ENCODE results near the gene LRP5. TPM values are rescaled to one million over a fixed set of nuclear protein-coding genes. Genes with fewer than 3 reads are reported as not detected.

LRP5 gene
- total RNA-seq, 1 donor from 2014 or later, result 17.4 TPM

DNA sequence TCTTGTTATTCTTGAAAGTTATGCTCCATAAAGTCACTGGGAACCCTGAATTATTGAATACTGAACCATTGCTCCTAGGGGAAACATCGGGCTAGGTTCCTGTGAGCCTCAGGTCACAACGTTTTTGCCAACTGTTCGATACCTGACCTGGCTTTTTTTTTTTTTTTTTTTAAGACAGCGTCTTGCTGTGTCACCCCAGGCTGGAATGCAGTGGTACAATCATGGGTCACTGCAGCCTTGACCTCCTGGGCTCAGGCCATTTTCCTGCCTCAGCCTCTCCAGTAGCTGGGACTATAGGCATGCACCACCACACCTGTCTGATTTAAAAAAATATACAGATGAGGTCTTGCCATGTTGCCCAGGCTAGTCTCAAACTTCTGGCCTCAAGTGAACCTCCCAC, 22.5 kb downstream of the LRP5 start:
- Mint-ChIP-seq H3K36me3 (ENCODE audit: unreplicated experiment) (no peaks in the 10 kb centered on the region), H3K27me3 (ENCODE audit: unreplicated experiment) (peaks cover 4% of the 10 kb centered on the region), H3K4me1 (ENCODE audit: low read depth, unreplicated experiment) (peaks cover 15% of the 10 kb centered on the region), H3K4me3 (ENCODE audit: unreplicated experiment) (no peak overlapping the region), H3K9me3 (ENCODE audit: unreplicated experiment) (no peaks in the 10 kb centered on the region), H3K27ac (ENCODE audit: unreplicated experiment) (no peak overlapping the region)
- TF ChIP-seq, protein P1, sequence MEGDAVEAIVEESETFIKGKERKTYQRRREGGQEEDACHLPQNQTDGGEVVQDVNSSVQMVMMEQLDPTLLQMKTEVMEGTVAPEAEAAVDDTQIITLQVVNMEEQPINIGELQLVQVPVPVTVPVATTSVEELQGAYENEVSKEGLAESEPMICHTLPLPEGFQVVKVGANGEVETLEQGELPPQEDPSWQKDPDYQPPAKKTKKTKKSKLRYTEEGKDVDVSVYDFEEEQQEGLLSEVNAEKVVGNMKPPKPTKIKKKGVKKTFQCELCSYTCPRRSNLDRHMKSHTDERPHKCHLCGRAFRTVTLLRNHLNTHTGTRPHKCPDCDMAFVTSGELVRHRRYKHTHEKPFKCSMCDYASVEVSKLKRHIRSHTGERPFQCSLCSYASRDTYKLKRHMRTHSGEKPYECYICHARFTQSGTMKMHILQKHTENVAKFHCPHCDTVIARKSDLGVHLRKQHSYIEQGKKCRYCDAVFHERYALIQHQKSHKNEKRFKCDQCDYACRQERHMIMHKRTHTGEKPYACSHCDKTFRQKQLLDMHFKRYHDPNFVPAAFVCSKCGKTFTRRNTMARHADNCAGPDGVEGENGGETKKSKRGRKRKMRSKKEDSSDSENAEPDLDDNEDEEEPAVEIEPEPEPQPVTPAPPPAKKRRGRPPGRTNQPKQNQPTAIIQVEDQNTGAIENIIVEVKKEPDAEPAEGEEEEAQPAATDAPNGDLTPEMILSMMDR (IDR thresholded peaks at IDR 0.05; ENCODE audit: partially characterized antibody, unreplicated experiment), result no peak
- no peak for DNase-seq

DNA sequence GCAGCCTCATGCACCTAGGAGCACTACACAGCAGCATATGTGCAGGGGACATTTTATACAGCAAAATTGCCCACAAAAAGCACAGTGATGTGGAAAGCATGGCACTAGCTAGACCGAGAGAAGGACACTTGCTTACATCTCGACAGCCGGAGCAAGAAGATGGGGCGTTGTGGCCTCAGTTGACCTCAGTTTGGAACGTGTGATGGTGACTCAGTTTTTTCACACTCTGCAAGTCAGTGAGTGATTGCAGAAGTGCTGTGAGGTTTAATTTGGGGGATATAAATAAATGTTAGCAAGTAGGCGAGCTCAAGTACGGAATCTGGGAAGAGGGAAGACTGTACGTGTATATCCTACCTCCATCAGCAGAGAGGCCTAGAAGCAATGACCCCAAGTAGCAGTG, 23.3 kb downstream of the LRP5 start:
- no peak overlapping the region for H3K27ac Mint-ChIP-seq (ENCODE audit: unreplicated experiment)
- DNase-seq, result no peak
- H3K36me3 Mint-ChIP-seq (ENCODE audit: unreplicated experiment), result no peaks in the 10 kb centered on the region
- no peaks in the 10 kb centered on the region for H3K9me3 Mint-ChIP-seq (ENCODE audit: unreplicated experiment)
- peaks cover 4% of the 10 kb centered on the region for H3K27me3 Mint-ChIP-seq (ENCODE audit: unreplicated experiment)
- TF ChIP-seq, protein P1 (IDR thresholded peaks at IDR 0.05; ENCODE audit: partially characterized antibody, unreplicated experiment), result no peak
- H3K4me3 Mint-ChIP-seq (ENCODE audit: unreplicated experiment), result no peak overlapping the region
- H3K4me1 Mint-ChIP-seq (ENCODE audit: low read depth, unreplicated experiment), result peaks cover 12% of the 10 kb centered on the region

DNA sequence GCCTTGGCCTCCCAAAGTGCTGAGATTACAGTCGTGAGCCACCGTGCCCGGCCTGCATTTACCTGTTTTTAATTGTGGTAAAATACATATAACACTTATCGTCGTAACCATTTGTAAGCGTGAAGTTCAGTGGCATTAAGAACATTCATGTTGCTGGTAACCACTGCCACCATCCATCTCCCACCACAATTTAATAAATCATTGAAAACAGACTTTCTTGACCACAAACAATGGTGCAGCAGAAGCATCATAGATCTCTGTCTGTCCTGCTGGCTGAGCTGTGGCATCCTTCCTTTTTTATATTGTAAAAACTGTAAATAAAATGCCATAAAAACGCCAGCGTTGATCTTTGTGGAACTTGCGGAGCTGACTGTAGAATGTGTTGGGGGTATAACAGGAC, 24.3 kb downstream of the LRP5 start:
- Mint-ChIP-seq H3K36me3 (ENCODE audit: unreplicated experiment) (no peaks in the 10 kb centered on the region), H3K4me1 (ENCODE audit: low read depth, unreplicated experiment) (peaks cover 11% of the 10 kb centered on the region), H3K27me3 (ENCODE audit: unreplicated experiment) (peaks cover 2% of the 10 kb centered on the region), H3K4me3 (ENCODE audit: unreplicated experiment) (no peak overlapping the region), H3K9me3 (ENCODE audit: unreplicated experiment) (no peaks in the 10 kb centered on the region), H3K27ac (ENCODE audit: unreplicated experiment) (no peak overlapping the region)
- DNase-seq, result no peak
- TF ChIP-seq, protein P1 (IDR thresholded peaks at IDR 0.05; ENCODE audit: partially characterized antibody, unreplicated experiment), result no peak

DNA sequence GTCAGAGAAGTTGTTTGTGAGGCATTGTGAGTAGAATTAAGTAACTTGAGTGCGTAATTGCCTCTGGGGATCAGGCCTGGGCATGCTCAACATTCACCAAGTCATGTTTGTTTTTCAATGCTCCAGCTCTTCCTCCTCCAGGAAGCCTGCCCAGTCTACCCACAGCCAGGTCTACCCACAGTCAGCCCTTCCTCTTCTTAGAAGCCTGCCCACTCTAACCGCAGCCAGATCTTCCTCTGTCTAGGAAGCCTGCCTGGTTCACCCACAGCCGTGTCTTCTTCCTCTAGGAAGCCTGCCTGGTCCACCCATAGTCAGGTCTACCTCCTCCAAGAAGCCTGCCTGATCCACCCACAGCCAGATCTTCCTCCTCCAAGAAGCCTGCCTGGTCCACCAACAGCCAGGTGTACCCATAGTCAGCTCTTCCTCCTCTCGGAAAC, 25.0 kb downstream of the LRP5 start:
- H3K4me3 Mint-ChIP-seq (ENCODE audit: unreplicated experiment), result no peak overlapping the region
- H3K27ac Mint-ChIP-seq (ENCODE audit: unreplicated experiment), result no peak overlapping the region

DNA sequence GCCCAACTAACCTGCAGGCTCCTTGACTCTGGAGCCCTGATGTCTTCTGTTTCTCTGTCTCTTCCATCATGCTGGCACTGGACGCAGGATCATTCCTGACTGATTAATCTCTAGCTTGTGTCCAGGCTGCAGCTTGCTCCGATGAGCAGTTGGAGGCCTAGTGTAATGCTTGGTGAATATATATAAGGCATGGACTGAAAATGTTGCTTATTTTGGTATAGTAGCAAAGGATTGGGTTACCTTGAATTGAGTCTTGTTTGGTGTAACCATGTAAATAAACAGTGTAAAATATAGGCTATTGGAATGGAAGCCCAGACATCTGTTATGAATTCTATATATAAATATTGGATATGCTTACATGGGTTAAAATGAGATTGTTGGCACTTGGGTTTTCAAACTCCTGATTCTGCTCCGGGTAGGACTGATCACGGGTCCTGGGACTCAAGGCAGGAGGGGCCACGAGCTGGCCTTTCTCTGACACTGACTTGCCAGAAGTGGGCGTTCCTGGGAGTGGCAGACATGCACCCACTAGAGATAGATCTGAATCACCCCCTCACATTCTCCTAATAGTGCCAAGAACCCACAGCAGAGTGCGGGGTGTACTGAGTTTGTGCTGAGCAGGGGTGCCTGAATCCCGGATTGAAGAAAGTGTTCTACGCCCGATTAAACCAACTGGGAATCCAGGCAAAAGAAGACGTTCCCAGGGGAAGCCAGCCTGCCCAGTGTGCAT, 25.8 kb downstream of the LRP5 start:
- DNase-seq, result no peak
- H3K27ac Mint-ChIP-seq (ENCODE audit: unreplicated experiment), result no peak overlapping the region
- no peaks in the 10 kb centered on the region for H3K9me3 Mint-ChIP-seq (ENCODE audit: unreplicated experiment)
- no peaks in the 10 kb centered on the region for H3K27me3 Mint-ChIP-seq (ENCODE audit: unreplicated experiment)
- no peak overlapping the region for H3K4me3 Mint-ChIP-seq (ENCODE audit: unreplicated experiment)
- peaks cover 10% of the 10 kb centered on the region for H3K4me1 Mint-ChIP-seq (ENCODE audit: low read depth, unreplicated experiment)
- H3K36me3 Mint-ChIP-seq (ENCODE audit: unreplicated experiment), result no peaks in the 10 kb centered on the region
- TF ChIP-seq, protein P1 (IDR thresholded peaks at IDR 0.05; ENCODE audit: partially characterized antibody, unreplicated experiment), result no peak

More for the DNA sequence above, 25.0 kb downstream of the LRP5 start:
- Mint-ChIP-seq H3K4me1 (ENCODE audit: low read depth, unreplicated experiment) (peaks cover 10% of the 10 kb centered on the region), H3K36me3 (ENCODE audit: unreplicated experiment) (no peaks in the 10 kb centered on the region), H3K27me3 (ENCODE audit: unreplicated experiment) (peaks cover 2% of the 10 kb centered on the region), H3K9me3 (ENCODE audit: unreplicated experiment) (no peaks in the 10 kb centered on the region)
- TF ChIP-seq, protein P1 (IDR thresholded peaks at IDR 0.05; ENCODE audit: partially characterized antibody, unreplicated experiment), result no peak
- DNase-seq, result no peak
